ENCODE results near the gene C10orf120.
A peak's percentile ranks its signal among the peaks of the same experiment; 100 is the strongest.

Gene C10orf120

DNA sequence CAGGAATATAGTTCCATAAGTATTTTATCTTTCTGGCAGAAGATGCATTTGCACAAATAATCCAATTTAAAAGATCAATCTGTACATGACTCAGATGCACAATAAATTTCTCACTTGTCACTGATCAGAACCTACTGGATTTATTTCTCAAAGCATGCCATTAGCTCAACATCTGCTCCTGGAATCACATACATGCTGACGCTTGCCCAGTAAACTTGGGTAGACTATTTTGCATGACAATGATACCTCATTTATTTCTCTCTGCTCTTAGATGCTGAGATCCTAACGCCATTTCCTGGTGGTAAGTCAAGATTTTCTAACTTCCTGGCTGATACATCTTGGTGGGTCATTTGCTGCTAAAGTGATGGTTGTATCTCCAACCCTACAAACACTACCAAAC is 33.8 kb upstream of the C10orf120 start:
- TF ChIP-seq, protein P1, sequence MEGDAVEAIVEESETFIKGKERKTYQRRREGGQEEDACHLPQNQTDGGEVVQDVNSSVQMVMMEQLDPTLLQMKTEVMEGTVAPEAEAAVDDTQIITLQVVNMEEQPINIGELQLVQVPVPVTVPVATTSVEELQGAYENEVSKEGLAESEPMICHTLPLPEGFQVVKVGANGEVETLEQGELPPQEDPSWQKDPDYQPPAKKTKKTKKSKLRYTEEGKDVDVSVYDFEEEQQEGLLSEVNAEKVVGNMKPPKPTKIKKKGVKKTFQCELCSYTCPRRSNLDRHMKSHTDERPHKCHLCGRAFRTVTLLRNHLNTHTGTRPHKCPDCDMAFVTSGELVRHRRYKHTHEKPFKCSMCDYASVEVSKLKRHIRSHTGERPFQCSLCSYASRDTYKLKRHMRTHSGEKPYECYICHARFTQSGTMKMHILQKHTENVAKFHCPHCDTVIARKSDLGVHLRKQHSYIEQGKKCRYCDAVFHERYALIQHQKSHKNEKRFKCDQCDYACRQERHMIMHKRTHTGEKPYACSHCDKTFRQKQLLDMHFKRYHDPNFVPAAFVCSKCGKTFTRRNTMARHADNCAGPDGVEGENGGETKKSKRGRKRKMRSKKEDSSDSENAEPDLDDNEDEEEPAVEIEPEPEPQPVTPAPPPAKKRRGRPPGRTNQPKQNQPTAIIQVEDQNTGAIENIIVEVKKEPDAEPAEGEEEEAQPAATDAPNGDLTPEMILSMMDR (IDR thresholded peaks at IDR 0.05; ENCODE audit: insufficient read depth, low read length) = no peak
- TF ChIP-seq POLR2AphosphoS5 (IDR thresholded peaks at IDR 0.05; ENCODE audit: low read depth) (no peak), GABPA (IDR thresholded peaks at IDR 0.05; ENCODE audit: low read depth) (no peak), SPI1 (IDR thresholded peaks at IDR 0.05; ENCODE audit: borderline replicate concordance, low read depth) (no peak)
- TF ChIP-seq, protein P2, sequence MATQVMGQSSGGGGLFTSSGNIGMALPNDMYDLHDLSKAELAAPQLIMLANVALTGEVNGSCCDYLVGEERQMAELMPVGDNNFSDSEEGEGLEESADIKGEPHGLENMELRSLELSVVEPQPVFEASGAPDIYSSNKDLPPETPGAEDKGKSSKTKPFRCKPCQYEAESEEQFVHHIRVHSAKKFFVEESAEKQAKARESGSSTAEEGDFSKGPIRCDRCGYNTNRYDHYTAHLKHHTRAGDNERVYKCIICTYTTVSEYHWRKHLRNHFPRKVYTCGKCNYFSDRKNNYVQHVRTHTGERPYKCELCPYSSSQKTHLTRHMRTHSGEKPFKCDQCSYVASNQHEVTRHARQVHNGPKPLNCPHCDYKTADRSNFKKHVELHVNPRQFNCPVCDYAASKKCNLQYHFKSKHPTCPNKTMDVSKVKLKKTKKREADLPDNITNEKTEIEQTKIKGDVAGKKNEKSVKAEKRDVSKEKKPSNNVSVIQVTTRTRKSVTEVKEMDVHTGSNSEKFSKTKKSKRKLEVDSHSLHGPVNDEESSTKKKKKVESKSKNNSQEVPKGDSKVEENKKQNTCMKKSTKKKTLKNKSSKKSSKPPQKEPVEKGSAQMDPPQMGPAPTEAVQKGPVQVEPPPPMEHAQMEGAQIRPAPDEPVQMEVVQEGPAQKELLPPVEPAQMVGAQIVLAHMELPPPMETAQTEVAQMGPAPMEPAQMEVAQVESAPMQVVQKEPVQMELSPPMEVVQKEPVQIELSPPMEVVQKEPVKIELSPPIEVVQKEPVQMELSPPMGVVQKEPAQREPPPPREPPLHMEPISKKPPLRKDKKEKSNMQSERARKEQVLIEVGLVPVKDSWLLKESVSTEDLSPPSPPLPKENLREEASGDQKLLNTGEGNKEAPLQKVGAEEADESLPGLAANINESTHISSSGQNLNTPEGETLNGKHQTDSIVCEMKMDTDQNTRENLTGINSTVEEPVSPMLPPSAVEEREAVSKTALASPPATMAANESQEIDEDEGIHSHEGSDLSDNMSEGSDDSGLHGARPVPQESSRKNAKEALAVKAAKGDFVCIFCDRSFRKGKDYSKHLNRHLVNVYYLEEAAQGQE (IDR thresholded peaks at IDR 0.05; ENCODE audit: insufficient replicate concordance, low read depth) = no peak
- no peak for DNase-seq (ENCODE audit: low read depth in 1 of 2, low spot score in 1 of 2)
- H3K4me3 ChIP-seq (replicated peaks; ENCODE audit: insufficient read depth, low read length) = no peak overlapping the region
- no peak overlapping the region for H3K27ac ChIP-seq (replicated peaks)
- no peaks in the 10 kb centered on the region for H3K27me3 ChIP-seq (ENCODE audit: insufficient read depth, poor library complexity, severe bottlenecking)

DNA sequence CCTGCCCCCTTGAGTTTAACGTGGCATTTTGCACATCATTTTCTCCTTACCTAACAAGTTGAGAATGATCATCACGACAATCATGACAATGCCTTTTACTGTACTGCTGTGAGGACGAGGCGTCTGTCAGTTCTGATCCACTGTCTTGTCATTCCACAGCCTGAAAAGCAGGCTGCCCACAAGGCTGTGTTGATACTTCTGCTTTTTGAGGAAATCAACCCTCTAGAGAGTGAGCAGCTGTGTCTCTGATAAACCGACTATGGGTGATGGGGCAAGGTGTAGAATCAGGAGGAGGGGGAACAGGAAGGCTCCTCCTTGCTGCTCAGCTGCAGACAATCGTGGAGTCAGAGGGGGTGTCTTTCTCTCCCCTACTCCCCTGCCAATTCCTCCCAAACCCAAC is 30.6 kb upstream of the C10orf120 start:
- H3K4me3 ChIP-seq (replicated peaks; ENCODE audit: insufficient read depth, low read length) = no peak overlapping the region

DNA sequence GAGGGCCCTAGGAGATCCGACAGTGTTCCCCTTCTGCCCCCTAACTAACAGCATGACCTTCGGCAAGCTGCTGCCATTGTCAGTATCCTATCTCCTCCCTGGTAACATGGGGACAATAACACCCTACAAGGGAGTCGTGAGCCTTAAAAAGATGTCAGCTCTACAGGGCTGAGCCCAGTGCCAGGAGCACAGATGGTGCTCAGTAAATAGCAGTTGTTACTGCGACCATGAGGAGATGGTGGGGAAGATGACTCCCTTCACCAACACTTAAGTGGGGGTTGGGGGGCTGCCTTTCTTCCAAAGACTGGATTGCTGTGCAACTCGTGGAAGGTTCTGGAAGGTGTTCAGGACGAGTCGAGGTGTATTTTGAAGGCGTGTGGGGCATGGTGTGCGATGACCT is 29.5 kb upstream of the C10orf120 start:
- DNase-seq (ENCODE audit: low read depth in 1 of 2, low spot score in 1 of 2) = no peak
- Histone ChIP-seq H3K27me3 (ENCODE audit: insufficient read depth, poor library complexity, severe bottlenecking) (no peaks in the 10 kb centered on the region), H3K27ac (replicated peaks) (no peak overlapping the region), H3K4me3 (replicated peaks; ENCODE audit: insufficient read depth, low read length) (no peak overlapping the region)
- TF ChIP-seq POLR2AphosphoS5 (IDR thresholded peaks at IDR 0.05; ENCODE audit: low read depth) (no peak), SPI1 (IDR thresholded peaks at IDR 0.05; ENCODE audit: borderline replicate concordance, low read depth) (no peak)
- TF ChIP-seq, protein P2 (IDR thresholded peaks at IDR 0.05; ENCODE audit: insufficient replicate concordance, low read depth) = no peak

More for the DNA sequence above, 30.6 kb upstream of the C10orf120 start:
- H3K27ac ChIP-seq (replicated peaks) = no peak overlapping the region
- TF ChIP-seq SPI1 (IDR thresholded peaks at IDR 0.05; ENCODE audit: borderline replicate concordance, low read depth) = no peak
- TF ChIP-seq, protein P2 (IDR thresholded peaks at IDR 0.05; ENCODE audit: insufficient replicate concordance, low read depth) = no peak
- no peak for TF ChIP-seq GABPA (IDR thresholded peaks at IDR 0.05; ENCODE audit: low read depth)
- no peak for TF ChIP-seq POLR2AphosphoS5 (IDR thresholded peaks at IDR 0.05; ENCODE audit: low read depth)
- TF ChIP-seq, protein P1 (IDR thresholded peaks at IDR 0.05; ENCODE audit: insufficient read depth, low read length) = no peak
- peak in 1 of 2 experiments; percentile 20 for DNase-seq (ENCODE audit: low read depth in 1 of 2, low spot score in 1 of 2)
- H3K27me3 ChIP-seq (ENCODE audit: insufficient read depth, poor library complexity, severe bottlenecking) = no peaks in the 10 kb centered on the region
